Astrocyte of the spinal cord (primary cell): ENCODE measurements around the gene C22orf31.
"Not testable (repeated sequence)": the region's sequence is repeated elsewhere in the genome, so short reads cannot be mapped to it uniquely, and the experiment has no call there.

Experiments used
- DNase-seq: peaks from one replicate; pipeline ENCODE4 v3.0.0; 2011; ENCODE audit warnings: low read depth, low spot score
- H3K4me3 ChIP-seq: 2 replicates; pipeline ENCODE4 v1.5.1; 2011; ENCODE audit warnings: low read depth, mild to moderate bottlenecking, low read length, moderate library complexity
- CTCF ChIP-seq: IDR thresholded peaks from 2 replicates; pipeline ENCODE4 v1.5.1; 2012; ENCODE audit warnings: low read depth, mild to moderate bottlenecking, low read length, inconsistent platforms
- in situ Hi-C: cut with HindIII; loops from 2 replicates; pipeline ENCODE4 v1.10.0; 2017; ENCODE audit warnings: low sequenced_read_pairs

The C22orf31 gene

DNA sequence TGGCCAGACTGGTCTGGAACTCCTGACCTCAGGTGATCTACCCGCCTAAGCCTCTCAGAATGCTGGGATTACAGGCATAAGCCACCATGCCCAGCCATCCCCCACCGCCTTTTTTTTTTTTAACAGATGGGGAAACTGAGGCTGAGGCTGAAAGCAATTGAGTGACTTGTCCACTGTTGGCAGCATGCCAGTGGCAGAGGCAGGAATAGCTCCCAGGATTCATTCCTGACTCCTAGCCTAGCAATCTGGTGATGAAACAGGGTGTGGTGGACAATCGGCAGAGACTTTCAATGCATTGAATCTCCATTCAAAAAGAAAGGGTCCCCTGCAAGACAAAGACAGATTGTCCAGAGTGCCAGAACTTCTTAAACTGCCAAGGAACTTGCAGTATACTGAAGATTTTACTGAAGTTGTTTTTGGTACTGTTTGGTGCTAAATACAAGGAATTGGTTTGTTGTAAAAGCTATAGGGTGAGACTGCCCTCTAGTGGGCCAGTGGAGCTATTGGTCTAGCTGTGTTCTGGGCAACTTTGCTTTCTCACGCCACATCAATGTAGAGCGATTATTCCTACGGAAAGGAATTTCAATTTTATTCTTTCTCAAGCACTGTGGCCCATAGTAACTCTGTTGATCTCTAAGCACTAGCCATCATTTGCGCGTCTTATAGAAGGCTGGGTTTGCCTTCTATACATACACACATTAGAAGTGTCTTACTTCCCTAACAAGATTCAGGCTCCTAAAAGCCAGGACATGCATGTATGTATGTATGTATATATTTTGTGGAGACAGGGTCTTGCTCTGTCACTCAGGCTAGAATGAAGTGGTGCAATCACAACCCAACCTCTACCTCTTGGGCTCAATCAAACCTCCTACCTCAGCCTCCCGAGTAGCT lies 21.0 kb downstream of the C22orf31 start:
- DNase-seq, result peak; percentile 92
- TF ChIP-seq CTCF, result peak; percentile 96
- H3K4me3 ChIP-seq, result no peak overlapping the region
- in situ Hi-C loops, result no loop called here

GRCh38 chr22:29039684-29040083 lies 21.9 kb downstream of the C22orf31 start:
- in situ Hi-C loops, H3K4me3 ChIP-seq, DNase-seq: not testable (repeated sequence)

- DNase-seq, result no peak
- no peak overlapping the region for H3K4me3 ChIP-seq
- in situ Hi-C loops, result no loop called here
- no peak for TF ChIP-seq CTCF
These were observed 22.5 kb downstream of the C22orf31 start for GRCh38 chr22:29039148-29039547.

DNA sequence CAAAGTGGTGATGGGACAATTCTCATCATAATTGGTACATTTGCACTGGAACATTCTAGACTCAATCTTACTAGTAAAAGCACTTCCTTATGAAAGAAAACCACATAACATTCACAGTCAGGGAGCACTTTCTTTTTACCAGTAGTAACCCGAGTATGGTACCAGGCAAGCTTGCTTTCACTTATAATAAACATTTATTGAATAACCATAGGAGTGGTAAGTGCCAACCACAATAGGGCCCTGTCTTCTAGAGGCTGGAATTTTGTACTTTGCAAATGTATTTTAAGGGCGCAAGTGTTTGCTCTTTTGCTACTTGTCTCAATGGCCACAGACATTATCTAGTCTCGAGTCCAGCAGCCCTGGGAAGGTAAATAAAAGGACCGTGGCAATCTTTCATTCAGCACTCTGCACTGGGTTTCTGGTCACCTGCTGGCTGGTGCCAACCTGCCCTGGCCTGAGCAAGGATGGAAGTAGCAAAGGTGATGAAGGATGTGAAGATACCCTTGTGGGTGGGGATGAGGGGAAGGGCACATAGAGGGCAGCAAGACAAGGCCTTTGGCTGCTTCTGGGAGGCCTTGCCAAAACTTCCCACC lies 24.2 kb downstream of the C22orf31 start:
- no peak overlapping the region for H3K4me3 ChIP-seq
- no peak for TF ChIP-seq CTCF
- in situ Hi-C loops, result no loop called here
- DNase-seq, result peak; percentile 19

DNA sequence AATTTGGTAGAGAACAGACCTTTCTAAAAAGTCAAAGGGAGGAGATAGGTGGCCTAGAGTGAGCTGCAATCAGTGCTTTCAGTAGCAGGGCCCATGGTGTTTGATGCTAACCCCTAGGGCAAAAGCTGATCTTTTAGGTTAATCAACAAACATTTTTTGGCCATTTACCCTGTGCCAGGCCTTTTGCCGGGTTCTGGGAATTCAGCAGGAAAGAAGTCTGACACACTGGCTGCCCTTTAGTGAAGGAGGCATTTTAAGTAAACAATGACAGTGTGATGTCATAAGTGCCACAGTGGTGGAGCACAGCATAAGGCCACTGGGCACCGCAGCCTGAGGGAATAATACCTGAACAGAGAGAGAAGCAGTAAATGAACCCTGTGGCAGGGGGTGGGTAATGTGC lies 29.0 kb downstream of the C22orf31 start:
- in situ Hi-C loops, result no loop called here
- no peak for TF ChIP-seq CTCF
- DNase-seq, result peak; percentile 5
- H3K4me3 ChIP-seq, result no peak overlapping the region

GRCh38 chr22:29032014-29032475 lies 29.6 kb downstream of the C22orf31 start:
- H3K4me3 ChIP-seq, result peak overlapping the region; percentile 39
- in situ Hi-C loops, result no loop called here

More at GRCh38 chr22:29032014-29032475, 29.6 kb downstream of the C22orf31 start:
- no peak for DNase-seq
- peak; percentile 2 for TF ChIP-seq CTCF
